Stimulated activated naive CD8-positive, alpha-beta T cell treated with anti-CD3 and anti-CD28 coated beads, Interleukin-15, Interleukin-2, amounts not matched to agents 100 ng/mL and 50 ng/mL, for 24 hours (primary cell): ENCODE results near the gene NME1.

Source experiments
- H3K27ac Mint-ChIP-seq: one replicate; pipeline ENCODE4 v1.8.0; 2021; ENCODE audit warnings: mild to moderate bottlenecking, mixed read lengths
- H3K27me3 Mint-ChIP-seq: one replicate; pipeline ENCODE4 v1.8.0; 2021; ENCODE audit warnings: mixed read lengths
- H3K36me3 Mint-ChIP-seq: one replicate; pipeline ENCODE4 v1.8.0; 2021; ENCODE audit warnings: low read depth, mixed read lengths
- H3K4me1 Mint-ChIP-seq: one replicate; pipeline ENCODE4 v1.8.0; 2021; ENCODE audit warnings: low read depth, mixed read lengths
- H3K4me3 Mint-ChIP-seq: one replicate; pipeline ENCODE4 v1.8.0; 2021; ENCODE audit warnings: mild to moderate bottlenecking, mixed read lengths
- H3K9me3 Mint-ChIP-seq: one replicate; pipeline ENCODE4 v1.8.0; 2021; ENCODE audit warnings: mixed read lengths

Gene NME1

DNA sequence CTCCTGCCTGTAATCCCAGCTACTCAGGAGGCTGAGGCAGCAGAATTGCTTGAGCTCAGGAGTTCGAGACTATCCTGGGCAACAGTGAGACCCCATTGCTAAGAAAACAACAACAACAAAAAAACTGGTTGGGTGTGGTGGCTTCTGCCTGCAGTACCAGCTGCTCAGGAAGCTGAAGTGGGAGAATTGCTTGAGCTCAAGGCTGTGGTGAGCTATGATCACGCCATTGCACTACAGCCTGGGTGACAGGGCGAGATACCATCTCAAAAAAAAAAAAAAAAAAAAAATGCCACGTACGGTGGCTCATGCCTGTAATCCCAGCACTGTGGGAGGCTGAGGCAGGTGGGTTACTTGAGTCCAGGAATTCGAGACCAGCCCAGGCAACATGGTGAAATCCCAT, 46.9 kb downstream of the NME1 start:
- H3K36me3 Mint-ChIP-seq: peaks cover 35% of the 10 kb centered on the region
- no peaks in the 10 kb centered on the region for H3K9me3 Mint-ChIP-seq
- no peak overlapping the region for H3K4me3 Mint-ChIP-seq
- H3K4me1 Mint-ChIP-seq: no peaks in the 10 kb centered on the region
- no peak overlapping the region for H3K27ac Mint-ChIP-seq
- no peaks in the 10 kb centered on the region for H3K27me3 Mint-ChIP-seq

GRCh38 chr17:51200846-51201245, 47.5 kb downstream of the NME1 start:
- H3K27ac Mint-ChIP-seq: peak overlapping the region; percentile 57

DNA sequence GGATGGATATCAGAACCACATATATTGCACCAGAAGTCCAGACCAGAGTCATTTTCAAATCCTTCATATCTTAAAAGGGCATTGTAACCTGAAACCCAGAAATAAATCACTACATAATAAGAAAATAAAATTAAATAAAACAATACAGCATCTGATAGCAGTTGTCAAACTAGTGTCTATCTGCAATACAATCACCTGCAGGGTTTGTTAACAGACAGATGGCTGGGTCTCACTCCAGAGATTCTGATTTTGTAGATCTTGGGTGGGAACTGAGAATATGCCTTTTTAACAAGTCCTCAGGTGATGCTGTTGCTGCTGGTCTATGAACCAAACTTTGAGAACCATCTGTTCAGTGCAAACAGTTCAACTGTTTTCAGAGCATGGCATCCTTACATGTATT, 50.5 kb downstream of the NME1 start:
- Mint-ChIP-seq H3K27ac (no peak overlapping the region), H3K9me3 (no peaks in the 10 kb centered on the region), H3K4me1 (no peaks in the 10 kb centered on the region), H3K4me3 (no peak overlapping the region), H3K27me3 (no peaks in the 10 kb centered on the region), H3K36me3 (peaks cover 30% of the 10 kb centered on the region)

More at GRCh38 chr17:51200846-51201245, 47.5 kb downstream of the NME1 start:
- no peaks in the 10 kb centered on the region for H3K27me3 Mint-ChIP-seq
- no peaks in the 10 kb centered on the region for H3K9me3 Mint-ChIP-seq
- H3K36me3 Mint-ChIP-seq: peaks cover 38% of the 10 kb centered on the region
- no peaks in the 10 kb centered on the region for H3K4me1 Mint-ChIP-seq
- H3K4me3 Mint-ChIP-seq: no peak overlapping the region
